Stomach (tissue), 9 donors: ENCODE results near the gene DPYSL4. TPM values are rescaled to one million over a fixed set of nuclear protein-coding genes. Genes with fewer than 3 reads are reported as not detected.

ENCODE experiments used
- DNase-seq, 2 donors: peaks; one replicate each; pipeline versions ENCODE4 v3.0.0 to v3.0.0-alpha.2; 2013 to 2019
- H3K27ac ChIP-seq, 5 donors: fragments of 200-600 bp in 4 of 5; sonication (generic) in 4 of 5; one replicate each; pipeline ENCODE4 v1.5.1; 2013 to 2019; ENCODE audit warnings: mild to moderate bottlenecking in 1 of 5, moderate library complexity in 1 of 5
- H3K27me3 ChIP-seq, 3 donors: fragments of 200-600 bp; sonication (generic); one replicate each; pipeline ENCODE4 v1.5.1; 2017 to 2019; ENCODE audit warnings: mixed run types in 1 of 3
- H3K36me3 ChIP-seq, 4 donors: fragments of 200-600 bp; sonication (generic); 1 replicate in 3 of 4; 2 replicates in 1 of 4; pipeline ENCODE4 v1.5.1; 2016 to 2019
- H3K4me1 ChIP-seq, 4 donors: fragments of 200-600 bp; sonication (generic); one replicate each; pipeline ENCODE4 v1.5.1; 2016 to 2019
- H3K4me3 ChIP-seq, 4 donors: fragments of 200-600 bp; sonication (generic) in 3 of 4; one replicate each; pipeline ENCODE4 v1.5.1; 2016 to 2019; ENCODE audit warnings: mild to moderate bottlenecking in 1 of 4
- H3K9me3 ChIP-seq, 4 donors: fragments of 200-600 bp; sonication (generic); one replicate each; pipeline ENCODE4 v1.5.1; 2016 to 2019
- EP300 ChIP-seq: sonication (generic); formaldehyde crosslinking; IDR thresholded peaks from one replicate; pipeline ENCODE4 v1.6.1; 2017; ENCODE audit warnings: antibody characterized with exemption
- POLR2A ChIP-seq, 4 donors: fragments of 450-650 bp; IDR thresholded peaks; one replicate each; pipeline ENCODE4 v1.6.1; 2016; ENCODE audit warnings: antibody characterized with exemption in 4 of 4, control low read depth in 2 of 4, mild to moderate bottlenecking in 1 of 4, moderate library complexity in 1 of 4
- POLR2AphosphoS5 ChIP-seq, 3 donors: sonication (generic); formaldehyde crosslinking; IDR thresholded peaks; one replicate each; pipeline ENCODE4 v1.6.1; 2016; ENCODE audit warnings: antibody characterized with exemption in 3 of 3
- WGBS, 5 donors: extraction: QIAGEN DNeasy Blood & Tissue Kit in 3 of 5; methylation state at CpG; one replicate each; pipeline versions ENCODE4 v1.1.5 to v1.1.7; 2013 to 2018; 5-methylcytosine and 5-hydroxymethylcytosine counted together
- intact Hi-C: fragments of 100-400 bp; cut with DNase I; formaldehyde crosslinking; loops from one replicate; pipeline ENCODE4 v1.15.1; 2023; ENCODE audit warnings: low total_unique reads
- polyA plus RNA-seq, 3 donors: library from polyadenylated mRNA; stranded (reverse); fragments of 200-250 nt; gene quantifications; one replicate each; pipeline ENCODE4 v1.2.3, GENCODE V29; 2013
- total RNA-seq, 5 donors: library from RNA; depleted of rRNA; stranded (reverse); fragments of >200 nt; gene quantifications; one replicate each; pipeline versions ENCODE4 v1.1.0 to v1.2.3, GENCODE V29; 2014 to 2016
- TF ChIP-seq, protein P1 (sequence below), 7 experiments: fragments of 450-650 bp in 4 of 7; fragments of 200-600 bp in 3 of 7; sonication (generic) in 3 of 7; IDR thresholded peaks; one replicate each; pipeline ENCODE4 v1.5.1; 2016 to 2019; ENCODE audit warnings: antibody characterized with exemption in 7 of 7, control low read depth in 2 of 7, mild to moderate bottlenecking in 1 of 7
- donor health status: healthy with polysubstance abuse.
- donor health status: Bipolar disorder and iron deficiency.
- donor health status: healthy.

DPYSL4 gene
- total and polyA plus RNA-seq, 8 donors: 0.43 to 2.0 (median 0.68) TPM; not detected in 3

DNA sequence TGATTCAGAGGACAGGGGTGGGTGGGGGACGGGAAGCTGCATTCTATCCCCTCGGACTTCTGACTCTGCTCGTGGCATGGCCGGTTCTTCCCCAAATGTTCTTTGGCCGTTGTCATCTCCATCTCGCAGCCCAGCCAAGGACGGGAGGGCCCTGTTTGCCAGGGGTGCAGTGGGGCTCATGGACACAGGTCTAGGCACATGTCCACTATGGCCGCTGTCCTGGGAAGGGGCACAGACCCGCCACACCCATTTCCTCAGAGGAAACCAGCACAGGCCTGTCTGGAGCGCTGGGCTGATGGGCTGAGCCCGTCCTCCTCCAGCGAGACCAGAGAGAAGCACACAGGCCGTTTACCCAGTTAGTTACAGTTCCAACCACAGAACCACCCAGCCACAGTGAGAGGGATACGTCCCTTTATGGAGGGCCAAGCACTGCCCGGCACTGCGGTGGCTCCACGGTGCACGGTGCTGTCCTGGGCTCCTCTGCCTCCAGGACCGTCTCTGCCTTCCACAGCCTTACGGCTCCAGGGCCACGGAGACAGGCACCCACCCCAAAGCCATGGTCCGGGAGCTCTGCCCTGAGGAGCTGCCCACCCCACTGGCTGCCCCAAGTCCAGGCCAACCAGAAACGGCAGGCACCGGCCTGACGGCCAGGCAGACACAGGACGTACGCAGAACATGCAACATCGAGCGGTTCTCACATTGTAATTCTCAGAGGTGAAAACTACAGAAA, 20.2 kb downstream of the DPYSL4 start:
- Histone ChIP-seq H3K9me3 (no peaks in the 10 kb centered on the region), H3K27me3 (no peaks in the 10 kb centered on the region), H3K4me1 (no peaks in the 10 kb centered on the region), H3K36me3 (peaks cover 0 to 21% (median 0%) of the 10 kb centered on the region in 4 donors), H3K4me3 (no peak overlapping the region), H3K27ac (no peak overlapping the region)
- TF ChIP-seq EP300: no peak
- no peak for TF ChIP-seq POLR2AphosphoS5 (IDR thresholded peaks at IDR 0.05)
- TF ChIP-seq, protein P1, sequence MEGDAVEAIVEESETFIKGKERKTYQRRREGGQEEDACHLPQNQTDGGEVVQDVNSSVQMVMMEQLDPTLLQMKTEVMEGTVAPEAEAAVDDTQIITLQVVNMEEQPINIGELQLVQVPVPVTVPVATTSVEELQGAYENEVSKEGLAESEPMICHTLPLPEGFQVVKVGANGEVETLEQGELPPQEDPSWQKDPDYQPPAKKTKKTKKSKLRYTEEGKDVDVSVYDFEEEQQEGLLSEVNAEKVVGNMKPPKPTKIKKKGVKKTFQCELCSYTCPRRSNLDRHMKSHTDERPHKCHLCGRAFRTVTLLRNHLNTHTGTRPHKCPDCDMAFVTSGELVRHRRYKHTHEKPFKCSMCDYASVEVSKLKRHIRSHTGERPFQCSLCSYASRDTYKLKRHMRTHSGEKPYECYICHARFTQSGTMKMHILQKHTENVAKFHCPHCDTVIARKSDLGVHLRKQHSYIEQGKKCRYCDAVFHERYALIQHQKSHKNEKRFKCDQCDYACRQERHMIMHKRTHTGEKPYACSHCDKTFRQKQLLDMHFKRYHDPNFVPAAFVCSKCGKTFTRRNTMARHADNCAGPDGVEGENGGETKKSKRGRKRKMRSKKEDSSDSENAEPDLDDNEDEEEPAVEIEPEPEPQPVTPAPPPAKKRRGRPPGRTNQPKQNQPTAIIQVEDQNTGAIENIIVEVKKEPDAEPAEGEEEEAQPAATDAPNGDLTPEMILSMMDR (IDR thresholded peaks at IDR 0.05): no peak
- TF ChIP-seq POLR2A (IDR thresholded peaks at IDR 0.05): no peak
- intact Hi-C loops: no loop called here
- 84 to 91% (median 89%) methylated on average over 12 to 29 of the region's 29 CpGs for WGBS, 5 donors
- DNase-seq: no peak

DNA sequence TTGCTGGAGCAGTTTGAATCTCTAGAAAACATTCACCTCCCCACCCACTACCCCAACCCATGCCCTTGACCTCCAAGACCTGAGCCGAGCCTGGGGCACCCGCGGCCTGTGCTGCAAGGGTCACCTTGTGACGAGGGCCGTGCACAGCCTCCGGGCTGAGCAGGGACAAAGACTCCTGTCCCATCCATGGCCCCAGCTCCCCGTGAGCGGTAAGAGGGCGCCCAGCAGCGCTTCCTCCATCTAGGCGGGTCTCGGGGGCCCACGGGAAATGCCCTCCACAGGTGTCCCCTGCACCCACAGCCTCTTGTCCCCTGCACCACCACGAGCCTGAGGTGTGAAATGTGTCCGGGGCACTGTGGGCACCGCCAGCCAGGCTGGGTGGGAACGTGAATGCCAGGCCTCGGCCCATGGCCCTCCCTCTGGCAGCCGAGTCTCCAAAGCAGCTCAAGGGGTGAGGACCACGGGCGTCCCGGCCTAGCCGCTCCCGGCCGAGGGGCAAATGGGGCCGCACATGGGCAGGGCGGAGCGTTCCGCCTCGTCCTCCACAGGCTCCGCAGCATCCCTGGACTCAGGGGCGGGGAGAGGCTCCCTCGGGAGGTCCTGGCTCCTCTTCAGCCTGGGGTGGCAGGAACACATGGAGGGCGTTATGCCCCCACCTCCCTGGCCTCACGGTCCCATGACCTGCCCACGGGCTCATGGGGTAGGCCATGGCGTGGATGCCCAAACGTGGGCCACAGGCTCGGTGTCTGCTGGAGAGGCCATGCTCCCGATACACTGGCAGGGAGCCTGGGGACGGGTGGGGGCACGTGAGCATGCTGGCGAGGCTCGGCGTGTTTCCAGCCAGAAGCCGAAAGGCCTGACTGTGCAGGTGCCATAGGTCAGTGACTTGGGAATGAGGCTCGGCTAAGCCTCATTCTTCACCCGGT, 21.1 kb downstream of the DPYSL4 start:
- DNase-seq: no peak
- Histone ChIP-seq H3K4me3 (no peak overlapping the region), H3K27ac (no peak overlapping the region), H3K36me3 (peaks cover 0 to 27% (median 3%) of the 10 kb centered on the region in 4 donors), H3K27me3 (no peaks in the 10 kb centered on the region), H3K9me3 (peaks cover 0 to 3% (median 3%) of the 10 kb centered on the region in 4 donors), H3K4me1 (no peaks in the 10 kb centered on the region)
- no peak for TF ChIP-seq POLR2A (IDR thresholded peaks at IDR 0.05)
- TF ChIP-seq EP300: no peak
- no peak for TF ChIP-seq POLR2AphosphoS5 (IDR thresholded peaks at IDR 0.05)
- TF ChIP-seq, protein P1 (IDR thresholded peaks at IDR 0.05): no peak
- WGBS, 5 donors: 76 to 89% (median 86%) methylated on average over 21 to 48 of the region's 48 CpGs
- intact Hi-C loops: no loop called here

DNA sequence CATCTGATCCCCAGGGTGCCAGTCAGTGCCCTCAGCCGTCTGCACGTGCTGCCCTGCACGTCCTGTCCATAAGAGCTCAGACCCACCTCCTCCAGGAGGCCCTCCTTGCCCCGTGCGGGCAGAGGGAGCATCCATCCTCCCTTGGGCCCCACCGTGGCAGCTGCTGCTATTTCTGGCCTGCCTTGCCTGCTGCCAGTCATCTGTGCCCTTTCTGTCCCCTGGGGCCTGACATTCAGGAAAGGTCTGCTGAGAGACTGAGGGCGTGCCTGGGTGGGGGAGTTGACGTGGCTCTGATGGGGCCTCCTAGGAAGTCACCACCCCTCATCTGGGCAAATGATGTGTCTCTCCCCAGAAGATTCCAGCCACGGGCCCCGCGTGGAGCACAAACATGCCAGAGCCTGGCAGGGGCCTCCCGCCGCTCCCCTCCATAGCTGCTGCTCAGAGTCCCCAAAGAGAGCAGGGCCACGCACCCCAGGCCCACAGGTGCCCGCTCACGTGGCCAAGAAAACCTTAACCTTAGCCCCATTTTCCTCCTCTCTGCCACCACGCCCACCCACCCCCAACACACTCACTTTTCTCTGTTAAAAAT, 21.8 kb downstream of the DPYSL4 start:
- DNase-seq: no peak
- H3K9me3 ChIP-seq: peaks cover 0 to 11% (median 10%) of the 10 kb centered on the region in 4 donors
- TF ChIP-seq, protein P1 (IDR thresholded peaks at IDR 0.05): no peak
- TF ChIP-seq POLR2A (IDR thresholded peaks at IDR 0.05) (no peak), POLR2AphosphoS5 (IDR thresholded peaks at IDR 0.05) (no peak), EP300 (no peak)

DNA sequence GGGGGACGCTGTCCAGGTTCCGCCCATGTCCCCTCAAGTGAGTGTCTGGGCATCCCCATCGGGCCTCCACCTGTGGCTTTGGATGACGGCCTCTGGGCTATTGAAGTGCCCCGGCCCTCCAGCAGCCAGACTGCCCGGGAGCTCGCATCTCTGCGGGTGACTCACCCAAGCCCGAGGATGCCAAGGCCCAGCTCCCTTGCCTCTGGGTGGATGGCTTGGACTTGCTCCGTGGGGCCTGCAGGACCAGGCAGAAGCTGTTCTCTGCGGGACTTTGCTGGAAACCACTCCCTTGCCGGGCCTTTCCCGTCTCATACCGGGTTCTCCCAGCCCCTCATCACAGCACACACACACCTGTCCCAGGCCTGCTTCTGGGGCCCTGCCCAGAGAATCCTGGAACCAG, 22.4 kb downstream of the DPYSL4 start:
- Histone ChIP-seq H3K9me3 (peaks cover 0 to 15% (median 12%) of the 10 kb centered on the region in 4 donors), H3K36me3 (peaks cover 0 to 38% (median 3%) of the 10 kb centered on the region in 4 donors), H3K27me3 (no peaks in the 10 kb centered on the region), H3K4me1 (no peaks in the 10 kb centered on the region), H3K4me3 (no peak overlapping the region), H3K27ac (no peak overlapping the region)
- intact Hi-C loops: no loop called here
- DNase-seq: no peak
- TF ChIP-seq EP300 (no peak), POLR2AphosphoS5 (IDR thresholded peaks at IDR 0.05) (no peak), POLR2A (IDR thresholded peaks at IDR 0.05) (no peak)
- TF ChIP-seq, protein P1 (IDR thresholded peaks at IDR 0.05): no peak
- 81 to 97% (median 90%) methylated on average over 7 to 14 of the region's 14 CpGs for WGBS, 5 donors

More for the DNA sequence above, 21.8 kb downstream of the DPYSL4 start:
- Histone ChIP-seq H3K4me3 (no peak overlapping the region), H3K4me1 (no peaks in the 10 kb centered on the region), H3K27ac (no peak overlapping the region), H3K36me3 (peaks cover 0 to 34% (median 3%) of the 10 kb centered on the region in 4 donors), H3K27me3 (no peaks in the 10 kb centered on the region)
- WGBS, 5 donors: 80 to 90% (median 83%) methylated on average over 12 to 17 of the region's 17 CpGs
- intact Hi-C loops: no loop called here
